HCT116 (cell line): ENCODE measurements around the gene MAPK10.

Experiments
- EZH2phosphoT487 ChIP-seq: fragments of 200-600 bp; IDR thresholded peaks from 2 replicates; pipeline ENCODE4 v1.6.1; 2018; ENCODE audit warnings: antibody characterized with exemption, borderline replicate concordance
- POLR2AphosphoS5 ChIP-seq: IDR thresholded peaks from 2 replicates; pipeline ENCODE4 v1.6.1; 2011; ENCODE audit warnings: mild to moderate bottlenecking, low read depth, low read length, moderate library complexity

DNA sequence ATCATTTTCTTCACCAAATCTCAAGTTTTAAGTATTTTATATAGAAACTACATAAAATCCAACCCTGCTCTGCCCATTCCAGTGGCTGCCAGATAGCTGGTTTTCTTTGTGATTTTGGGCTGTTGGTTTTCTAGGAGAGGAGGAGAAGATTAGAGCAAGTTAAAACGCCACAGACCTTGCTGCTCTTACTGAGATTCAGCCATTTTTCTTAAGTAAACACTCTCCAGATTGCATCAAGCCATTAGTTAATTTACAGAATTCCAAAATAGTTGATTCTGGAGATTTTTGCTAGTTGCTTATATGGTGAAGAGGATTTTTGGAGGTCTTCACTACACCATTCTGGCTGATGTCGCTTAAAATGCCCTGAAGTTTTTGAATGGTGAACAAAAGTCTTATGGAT lies 366.2 kb downstream of the MAPK10 start:
- TF ChIP-seq POLR2AphosphoS5 (no peak), EZH2phosphoT487 (no peak)
